Measurements from ENCODE around the gene CPZ. TPM values are rescaled to one million over a fixed set of nuclear protein-coding genes. Genes with fewer than 3 reads are reported as not detected.
A peak's percentile ranks its signal among the peaks of the same experiment; 100 is the strongest.
"Not testable (repeated sequence)": the region's sequence is repeated elsewhere in the genome, so short reads cannot be mapped to it uniquely, and the experiment has no call there.

Gene CPZ
- total RNA-seq, 1 experiment from 2014 or later, result 37.3 TPM

DNA sequence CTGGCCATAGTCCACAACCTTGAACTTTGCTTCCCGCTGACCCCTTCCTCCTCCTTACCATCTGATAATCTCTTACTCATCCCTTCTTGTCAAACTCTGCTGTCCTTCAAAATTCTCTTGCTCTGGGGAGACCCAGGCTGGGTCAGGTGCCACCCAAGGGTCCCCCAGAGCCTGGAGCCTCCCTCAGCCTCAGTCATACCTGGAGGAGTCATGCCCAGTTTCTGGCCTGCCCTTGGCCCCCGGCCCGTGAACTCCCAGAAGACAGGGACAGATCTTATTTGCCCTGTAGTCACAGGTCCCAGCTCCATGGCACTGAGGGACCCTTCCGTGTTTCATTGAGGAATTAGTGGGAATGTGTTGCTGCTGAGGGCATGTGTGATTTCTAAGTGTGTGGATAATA, 17.1 kb upstream of the CPZ start:
- H3K9me3 ChIP-seq (ENCODE audit: control insufficient read depth, low read depth, low read length), result no peaks in the 10 kb centered on the region
- H3K18ac ChIP-seq (ENCODE audit: insufficient read length, low read depth, low read length), result no peak overlapping the region
- no peak overlapping the region for H3K23ac ChIP-seq (ENCODE audit: insufficient read length, low read depth, low read length)
- H3K4me3 Mint-ChIP-seq, result no peak overlapping the region
- H3K27me3 ChIP-seq (ENCODE audit: insufficient read depth, low read length), result no peaks in the 10 kb centered on the region; the same call in 1 of the 2 replicates
- no peak overlapping the region for H2BK15ac ChIP-seq (ENCODE audit: low read depth, low read length)
- no peak for DNase-seq
- no peak overlapping the region for H4K91ac ChIP-seq (ENCODE audit: insufficient read length, low read depth, low read length)
- H2BK120ac ChIP-seq (ENCODE audit: low read depth, low read length, poor library complexity, severe bottlenecking), result no peak overlapping the region
- no CpG with 5 or more reads among the region's 4 CpGs for WGBS (ENCODE audit: extremely low coverage, insufficient read length, low lambda C conversion rate)
- H3K36me3 Mint-ChIP-seq (ENCODE audit: insufficient read depth in 1 of 3, low read depth in 3 of 3), result no peaks in the 10 kb centered on the region; a peak in 1 of 7 replicates
- no peaks in the 10 kb centered on the region for H3K79me2 ChIP-seq (ENCODE audit: insufficient read depth, low read length)
- no peak overlapping the region for H2AK5ac ChIP-seq (ENCODE audit: insufficient read length, low read length)
- H4K5ac ChIP-seq (ENCODE audit: insufficient read length, low read depth, low read length), result no peak overlapping the region
- TF ChIP-seq, protein P1, sequence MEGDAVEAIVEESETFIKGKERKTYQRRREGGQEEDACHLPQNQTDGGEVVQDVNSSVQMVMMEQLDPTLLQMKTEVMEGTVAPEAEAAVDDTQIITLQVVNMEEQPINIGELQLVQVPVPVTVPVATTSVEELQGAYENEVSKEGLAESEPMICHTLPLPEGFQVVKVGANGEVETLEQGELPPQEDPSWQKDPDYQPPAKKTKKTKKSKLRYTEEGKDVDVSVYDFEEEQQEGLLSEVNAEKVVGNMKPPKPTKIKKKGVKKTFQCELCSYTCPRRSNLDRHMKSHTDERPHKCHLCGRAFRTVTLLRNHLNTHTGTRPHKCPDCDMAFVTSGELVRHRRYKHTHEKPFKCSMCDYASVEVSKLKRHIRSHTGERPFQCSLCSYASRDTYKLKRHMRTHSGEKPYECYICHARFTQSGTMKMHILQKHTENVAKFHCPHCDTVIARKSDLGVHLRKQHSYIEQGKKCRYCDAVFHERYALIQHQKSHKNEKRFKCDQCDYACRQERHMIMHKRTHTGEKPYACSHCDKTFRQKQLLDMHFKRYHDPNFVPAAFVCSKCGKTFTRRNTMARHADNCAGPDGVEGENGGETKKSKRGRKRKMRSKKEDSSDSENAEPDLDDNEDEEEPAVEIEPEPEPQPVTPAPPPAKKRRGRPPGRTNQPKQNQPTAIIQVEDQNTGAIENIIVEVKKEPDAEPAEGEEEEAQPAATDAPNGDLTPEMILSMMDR (conservative IDR thresholded peaks at IDR 0.05), result no peak
- peaks cover 43 to 44% of the 10 kb centered on the region in 2 experiments for H3K4me1 Mint-ChIP-seq
- no peak overlapping the region for H2BK20ac ChIP-seq (ENCODE audit: low read depth, low read length, poor library complexity, severe bottlenecking)
- H2BK12ac ChIP-seq (ENCODE audit: insufficient read length, low read depth, low read length), result no peak overlapping the region
- no peak overlapping the region for H2BK5ac ChIP-seq (ENCODE audit: insufficient read length, low read length)
- no peak overlapping the region for H4K8ac ChIP-seq (replicated peaks; ENCODE audit: insufficient read length, low read depth, low read length)
- no peaks in the 10 kb centered on the region for H4K20me1 ChIP-seq (ENCODE audit: control insufficient read depth, insufficient read depth, insufficient read length)
- peaks cover 3% of the 10 kb centered on the region for H3K23me2 ChIP-seq (ENCODE audit: insufficient read length, low read depth, low read length, poor library complexity, severe bottlenecking)
- H3K4me2 ChIP-seq (ENCODE audit: insufficient read depth, insufficient read length, low read length), result no peak overlapping the region
- no peaks in the 10 kb centered on the region for H3K4me1 ChIP-seq (ENCODE audit: insufficient read depth, low read length)
- H3K79me1 ChIP-seq (ENCODE audit: insufficient read depth, low read depth, low read length, poor library complexity, severe bottlenecking), result no peaks in the 10 kb centered on the region
- H3K27ac ChIP-seq (ENCODE audit: insufficient read length, low read depth, low read length), result no peak overlapping the region
- H3K27ac Mint-ChIP-seq, result peak overlapping the region in 1 of 3 experiments; percentile 10; a peak in 2 of 7 replicates
- H3T11ph ChIP-seq (ENCODE audit: low read length), result no peak overlapping the region
- peaks cover 21% of the 10 kb centered on the region for H3K27me3 Mint-ChIP-seq (ENCODE audit: low read depth)
- H3K14ac ChIP-seq (ENCODE audit: insufficient read depth, low read length), result no peak overlapping the region
- no peak overlapping the region for H2AFZ ChIP-seq (ENCODE audit: low read length)
- H3K56ac ChIP-seq (ENCODE audit: insufficient read length, low read depth, low read length), result no peak overlapping the region
- H3K9ac ChIP-seq (ENCODE audit: extremely low read depth, insufficient read length, low read length), result no peak overlapping the region
- no peak overlapping the region for H3K4ac ChIP-seq (ENCODE audit: low read depth, low read length)
- 0 out of 5 replicates have a peak, but pooled peaks cover 0 to 2% of the 10 kb centered on the region in 2 experiments for H3K9me3 Mint-ChIP-seq

DNA sequence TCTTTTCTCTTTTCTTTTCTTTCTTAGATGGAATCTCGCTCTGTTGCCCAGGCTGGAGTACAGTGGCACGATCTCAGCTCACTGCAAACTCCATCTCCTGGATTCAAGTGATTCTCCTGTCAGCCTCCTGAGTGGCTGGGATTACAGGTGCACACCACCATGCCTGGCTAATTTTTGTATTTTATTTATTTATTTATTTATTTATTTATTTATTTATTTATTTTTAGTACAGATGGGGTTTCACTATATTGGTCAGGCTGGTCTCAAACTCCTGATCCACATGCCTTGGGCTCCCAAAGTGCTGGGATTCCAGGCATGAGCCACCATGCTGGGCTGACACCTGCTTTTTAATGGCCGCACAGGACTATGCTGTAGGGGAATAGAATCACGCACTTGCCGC, 16.0 kb upstream of the CPZ start:
- H4K8ac ChIP-seq (replicated peaks; ENCODE audit: insufficient read length, low read depth, low read length); H3K9ac ChIP-seq (ENCODE audit: extremely low read depth, insufficient read length, low read length); H4K91ac ChIP-seq (ENCODE audit: insufficient read length, low read depth, low read length); H3K36me3 Mint-ChIP-seq (ENCODE audit: insufficient read depth in 1 of 3, low read depth in 3 of 3); H3K14ac ChIP-seq (ENCODE audit: insufficient read depth, low read length); H3K27ac Mint-ChIP-seq; H3K4me2 ChIP-seq (ENCODE audit: insufficient read depth, insufficient read length, low read length); H2BK5ac ChIP-seq (ENCODE audit: insufficient read length, low read length); H3K18ac ChIP-seq (ENCODE audit: insufficient read length, low read depth, low read length); H3K79me1 ChIP-seq (ENCODE audit: insufficient read depth, low read depth, low read length, poor library complexity, severe bottlenecking); H3K4me1 ChIP-seq (ENCODE audit: insufficient read depth, low read length); H3K27ac ChIP-seq (ENCODE audit: insufficient read length, low read depth, low read length); H3K4me3 Mint-ChIP-seq; H2BK15ac ChIP-seq (ENCODE audit: low read depth, low read length); H2BK20ac ChIP-seq (ENCODE audit: low read depth, low read length, poor library complexity, severe bottlenecking); H3K56ac ChIP-seq (ENCODE audit: insufficient read length, low read depth, low read length); H3K23me2 ChIP-seq (ENCODE audit: insufficient read length, low read depth, low read length, poor library complexity, severe bottlenecking); H2AK5ac ChIP-seq (ENCODE audit: insufficient read length, low read length); H4K20me1 ChIP-seq (ENCODE audit: control insufficient read depth, insufficient read depth, insufficient read length); H2BK12ac ChIP-seq (ENCODE audit: insufficient read length, low read depth, low read length); H3K9me3 Mint-ChIP-seq; H3K4ac ChIP-seq (ENCODE audit: low read depth, low read length); H3K27me3 ChIP-seq (ENCODE audit: insufficient read depth, low read length); H3T11ph ChIP-seq (ENCODE audit: low read length); H2BK120ac ChIP-seq (ENCODE audit: low read depth, low read length, poor library complexity, severe bottlenecking); H3K79me2 ChIP-seq (ENCODE audit: insufficient read depth, low read length); H2AFZ ChIP-seq (ENCODE audit: low read length); DNase-seq; H3K9me3 ChIP-seq (ENCODE audit: control insufficient read depth, low read depth, low read length); H3K23ac ChIP-seq (ENCODE audit: insufficient read length, low read depth, low read length); H4K5ac ChIP-seq (ENCODE audit: insufficient read length, low read depth, low read length): not testable (repeated sequence)
- no CpG with 5 or more reads among the region's 5 CpGs for WGBS (ENCODE audit: extremely low coverage, insufficient read length, low lambda C conversion rate)
- H3K4me1 Mint-ChIP-seq, result peaks cover 43 to 44% of the 10 kb centered on the region in 2 experiments
- H3K27me3 Mint-ChIP-seq (ENCODE audit: low read depth), result peaks cover 27% of the 10 kb centered on the region
